ENCODE data around the gene RANBP9. TPM values are rescaled to one million over a fixed set of nuclear protein-coding genes. Genes with fewer than 3 reads are reported as not detected.

The RANBP9 gene
- total and polyA plus RNA-seq, 9 of the 15 experiments (the other 6 are each of a cell fraction or from before 2014, with no cell fraction given): 27.5 to 130 (median 61.5) TPM

DNA sequence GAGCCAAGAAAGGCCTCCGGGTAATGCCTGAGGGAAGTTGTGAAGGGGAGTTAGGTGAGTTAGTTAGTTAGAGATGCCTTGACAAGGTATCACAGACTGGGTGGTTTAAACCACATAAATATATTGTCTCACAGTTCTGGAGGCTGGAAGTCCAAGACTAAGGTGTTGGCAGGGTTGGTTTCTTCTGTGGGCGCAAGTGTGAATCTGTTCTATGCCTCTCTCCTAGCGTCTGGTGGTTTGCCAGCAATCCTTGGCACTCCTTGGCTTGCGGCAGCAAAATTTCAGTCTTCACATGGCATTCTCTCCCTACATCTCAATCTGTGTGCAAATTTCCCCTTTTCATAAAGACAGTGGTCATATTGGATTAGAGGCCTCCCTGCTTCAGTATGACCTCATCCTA lies 29.7 kb upstream of the RANBP9 start:
- Histone ChIP-seq H3K9ac (ENCODE audit: insufficient read depth in 1 of 2, low read depth in 2 of 2, low read length in 2 of 2) (no peak overlapping the region), H4K20me1 (replicated peaks; ENCODE audit: control insufficient read depth, insufficient read depth, low read length) (no peaks in the 10 kb centered on the region), H2AFZ (ENCODE audit: low read depth, low read length) (no peak overlapping the region), H3K36me3 (ENCODE audit: control insufficient read depth, insufficient read depth, low read length) (no peaks in the 10 kb centered on the region), H3K27ac (ENCODE audit: extremely low read depth, low read depth, low read length) (no peak overlapping the region), H3K4me1 (replicated peaks in 1 of 2; ENCODE audit: control insufficient read depth in 2 of 2, insufficient read depth in 2 of 2, low read length in 2 of 2) (peaks cover 0 to 5% of the 10 kb centered on the region in 2 experiments; a peak in 1 of 5 replicates), H3K9me3 (replicated peaks; ENCODE audit: control insufficient read depth, insufficient read depth, low read depth, low read length) (peaks cover 6% of the 10 kb centered on the region; the same call in 1 of the 2 replicates), H3K4me2 (ENCODE audit: insufficient read depth, low read length) (no peak overlapping the region), H3K27me3 (ENCODE audit: control insufficient read depth in 2 of 2, insufficient read depth in 2 of 2, low read length in 2 of 2) (no peaks in the 10 kb centered on the region), H3K79me2 (ENCODE audit: control insufficient read depth, insufficient read depth, low read length) (no peaks in the 10 kb centered on the region), H3K9me1 (ENCODE audit: control insufficient read depth, insufficient read depth, low read length) (no peaks in the 10 kb centered on the region), H3K4me3 (no peak overlapping the region)
- FAIRE-seq (no peak), DNase-seq (ENCODE audit: extremely low read depth in 1 of 4, low spot score in 3 of 4) (no peak), ATAC-seq (no peak)
- WGBS (ENCODE audit: insufficient coverage, low coverage, missing lambda C conversion rate): 68% methylated on average over 4 of the region's 4 CpGs
- ChIA-PET POLR2A (no interaction called here), CTCF (ENCODE audit: low intra/inter-chr PET ratio) (no interaction called here)
- TF ChIP-seq, protein P1, sequence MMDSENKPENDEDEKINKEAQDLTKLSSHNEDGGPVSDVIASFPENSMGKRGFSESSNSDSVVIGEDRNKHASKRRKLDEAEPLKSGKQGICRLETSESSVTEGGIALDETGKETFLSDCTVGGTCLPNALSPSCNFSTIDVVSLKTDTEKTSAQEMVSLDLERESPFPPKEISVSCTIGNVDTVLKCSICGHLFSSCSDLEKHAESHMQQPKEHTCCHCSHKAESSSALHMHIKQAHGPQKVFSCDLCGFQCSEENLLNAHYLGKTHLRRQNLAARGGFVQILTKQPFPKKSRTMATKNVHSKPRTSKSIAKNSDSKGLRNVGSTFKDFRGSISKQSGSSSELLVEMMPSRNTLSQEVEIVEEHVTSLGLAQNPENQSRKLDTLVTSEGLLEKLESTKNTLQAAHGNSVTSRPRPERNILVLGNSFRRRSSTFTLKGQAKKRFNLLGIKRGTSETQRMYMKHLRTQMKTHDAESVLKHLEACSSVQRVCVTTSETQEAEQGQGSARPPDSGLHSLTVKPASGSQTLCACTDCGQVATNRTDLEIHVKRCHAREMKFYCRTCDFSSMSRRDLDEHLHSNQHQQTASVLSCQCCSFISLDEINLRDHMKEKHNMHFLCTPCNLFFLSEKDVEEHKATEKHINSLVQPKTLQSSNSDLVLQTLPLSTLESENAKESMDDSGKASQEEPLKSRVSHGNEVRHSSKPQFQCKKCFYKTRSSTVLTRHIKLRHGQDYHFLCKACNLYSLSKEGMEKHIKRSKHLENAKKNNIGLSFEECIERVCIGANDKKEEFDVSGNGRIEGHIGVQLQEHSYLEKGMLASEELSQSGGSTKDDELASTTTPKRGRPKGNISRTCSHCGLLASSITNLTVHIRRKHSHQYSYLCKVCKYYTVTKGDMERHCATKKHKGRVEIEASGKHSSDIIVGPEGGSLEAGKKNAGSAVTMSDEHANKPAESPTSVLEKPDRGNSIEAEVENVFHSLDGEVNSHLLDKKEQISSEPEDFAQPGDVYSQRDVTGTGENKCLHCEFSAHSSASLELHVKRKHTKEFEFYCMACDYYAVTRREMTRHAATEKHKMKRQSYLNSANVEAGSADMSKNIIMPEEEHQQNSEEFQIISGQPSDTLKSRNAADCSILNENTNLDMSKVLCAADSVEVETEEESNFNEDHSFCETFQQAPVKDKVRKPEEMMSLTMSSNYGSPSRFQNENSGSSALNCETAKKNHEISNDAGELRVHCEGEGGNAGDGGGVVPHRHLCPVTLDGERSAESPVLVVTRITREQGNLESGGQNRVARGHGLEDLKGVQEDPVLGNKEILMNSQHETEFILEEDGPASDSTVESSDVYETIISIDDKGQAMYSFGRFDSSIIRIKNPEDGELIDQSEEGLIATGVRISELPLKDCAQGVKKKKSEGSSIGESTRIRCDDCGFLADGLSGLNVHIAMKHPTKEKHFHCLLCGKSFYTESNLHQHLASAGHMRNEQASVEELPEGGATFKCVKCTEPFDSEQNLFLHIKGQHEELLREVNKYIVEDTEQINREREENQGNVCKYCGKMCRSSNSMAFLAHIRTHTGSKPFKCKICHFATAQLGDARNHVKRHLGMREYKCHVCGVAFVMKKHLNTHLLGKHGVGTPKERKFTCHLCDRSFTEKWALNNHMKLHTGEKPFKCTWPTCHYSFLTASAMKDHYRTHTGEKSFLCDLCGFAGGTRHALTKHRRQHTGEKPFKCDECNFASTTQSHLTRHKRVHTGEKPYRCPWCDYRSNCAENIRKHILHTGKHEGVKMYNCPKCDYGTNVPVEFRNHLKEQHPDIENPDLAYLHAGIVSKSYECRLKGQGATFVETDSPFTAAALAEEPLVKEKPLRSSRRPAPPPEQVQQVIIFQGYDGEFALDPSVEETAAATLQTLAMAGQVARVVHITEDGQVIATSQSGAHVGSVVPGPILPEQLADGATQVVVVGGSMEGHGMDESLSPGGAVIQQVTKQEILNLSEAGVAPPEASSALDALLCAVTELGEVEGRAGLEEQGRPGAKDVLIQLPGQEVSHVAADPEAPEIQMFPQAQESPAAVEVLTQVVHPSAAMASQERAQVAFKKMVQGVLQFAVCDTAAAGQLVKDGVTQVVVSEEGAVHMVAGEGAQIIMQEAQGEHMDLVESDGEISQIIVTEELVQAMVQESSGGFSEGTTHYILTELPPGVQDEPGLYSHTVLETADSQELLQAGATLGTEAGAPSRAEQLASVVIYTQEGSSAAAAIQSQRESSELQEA (IDR thresholded peaks at IDR 0.05; ENCODE audit: low read depth): no peak
- no TSS peak for BruUV-seq (replicated peaks)
- intact Hi-C loops (cut with micrococcal nuclease): no loop called here
- in situ Hi-C loops (cut with MboI): no loop called here

Data from K562 (cell line).